Measurements from ENCODE around the gene SVEP1.
"Not testable (repeated sequence)": the region's sequence is repeated elsewhere in the genome, so short reads cannot be mapped to it uniquely, and the experiment has no call there.

The SVEP1 gene

DNA sequence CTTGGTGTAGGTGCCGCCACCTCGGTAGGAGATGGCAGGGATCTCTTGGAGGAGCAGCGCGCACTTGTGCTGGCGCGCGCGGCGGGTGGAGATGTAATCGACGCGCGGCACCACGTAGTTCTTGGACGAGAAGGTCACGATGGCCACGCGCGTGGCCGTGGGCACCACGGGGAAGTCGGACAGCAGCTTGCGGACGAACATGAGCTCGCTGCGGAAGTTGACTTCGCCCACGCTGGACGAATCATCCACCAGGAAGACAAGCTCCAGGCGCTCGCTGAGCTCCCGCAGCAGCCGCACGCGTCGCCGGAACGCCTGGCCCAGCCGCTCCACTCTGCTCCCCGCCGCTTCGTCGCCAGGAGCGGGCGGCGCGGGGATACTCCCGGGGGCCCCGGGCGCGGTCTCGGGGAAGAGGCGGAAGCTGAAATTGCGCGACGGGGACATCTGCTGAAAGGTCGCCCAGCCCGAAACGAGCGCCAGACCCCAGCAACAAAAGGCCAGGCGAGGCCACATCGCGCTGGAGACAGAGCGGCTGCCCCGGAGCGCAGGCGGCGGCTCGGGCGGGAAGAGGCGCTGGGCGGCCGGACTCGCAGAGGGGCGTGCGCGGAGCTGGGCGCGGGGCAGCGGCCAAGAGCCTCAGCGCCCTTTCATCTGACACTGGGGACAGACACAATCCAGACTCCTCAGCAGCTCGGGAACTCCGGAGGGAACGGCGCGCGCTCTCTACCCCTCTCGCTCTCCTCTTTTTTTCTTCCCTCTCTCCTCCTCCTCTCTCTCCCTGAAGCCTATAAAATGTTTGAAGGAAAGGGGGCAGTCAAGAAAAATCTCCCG, at the start of gene SVEP1:
TSS of gene SVEP1 (minus strand) at position 708 of the 828 bp plus-strand sequence. CDS start at position 510, 198 bp downstream.
- no peak for DNase-seq

DNA sequence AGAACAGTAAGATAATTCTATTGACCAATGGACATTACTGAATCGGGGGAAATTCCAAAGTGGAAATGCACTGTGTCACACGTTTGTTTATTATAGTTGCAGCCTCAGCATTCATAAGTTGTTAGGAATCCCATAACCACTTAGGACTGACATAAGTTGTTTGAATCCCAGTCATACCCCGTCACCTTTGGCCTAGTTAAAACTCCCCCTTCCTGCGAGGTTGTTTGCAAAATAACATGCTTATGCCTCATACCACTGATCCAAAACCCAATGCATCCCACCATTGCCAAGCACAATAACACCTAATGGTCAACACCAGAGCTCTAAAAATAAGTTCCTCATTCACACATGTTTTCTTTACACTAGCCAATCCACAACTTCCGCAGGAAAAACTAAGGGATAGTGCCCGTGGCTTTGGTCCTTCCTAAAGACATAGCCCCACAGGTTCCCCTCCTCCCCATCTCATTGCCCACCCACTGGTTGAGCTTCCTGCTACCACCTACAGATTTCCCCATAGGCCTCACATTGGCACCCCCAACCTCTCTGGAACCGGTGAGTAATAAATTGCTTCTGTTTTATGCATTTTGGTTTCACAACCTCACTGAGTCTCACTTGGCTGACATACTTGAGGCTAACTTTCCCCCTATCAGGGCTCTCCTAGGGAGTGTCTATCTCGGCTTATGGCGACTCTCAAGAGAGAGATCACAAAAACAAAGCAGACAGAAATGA, 46.7 kb upstream of the SVEP1 start:
- DNase-seq = no peak

DNA sequence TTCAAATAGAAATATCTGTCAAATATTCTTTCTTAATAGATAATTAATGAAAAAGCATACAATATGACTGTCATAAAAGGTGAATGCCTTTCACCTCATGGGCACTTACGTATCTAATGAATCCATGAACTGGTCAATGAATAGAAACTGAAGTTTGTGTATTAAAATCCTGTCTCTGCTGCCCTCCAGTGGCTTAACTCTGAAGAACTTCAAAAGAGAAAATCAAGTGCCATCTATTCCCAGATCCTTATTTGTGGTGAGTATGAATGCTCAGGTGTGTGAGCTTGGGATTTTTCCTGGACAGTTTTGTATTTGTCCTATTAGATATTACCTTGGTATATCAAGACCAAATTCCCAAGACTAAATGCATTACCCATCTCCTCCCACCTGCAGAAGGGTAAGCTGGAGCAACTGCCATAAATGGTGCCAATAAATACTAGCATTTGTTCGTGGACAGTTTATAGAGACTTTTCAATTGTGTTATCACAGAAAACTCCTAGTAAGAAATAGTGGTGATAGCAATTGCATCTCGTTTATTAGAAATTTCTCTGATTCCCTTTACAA, 44.0 kb upstream of the SVEP1 start:
- peak; percentile 65 to 66 for DNase-seq

DNA sequence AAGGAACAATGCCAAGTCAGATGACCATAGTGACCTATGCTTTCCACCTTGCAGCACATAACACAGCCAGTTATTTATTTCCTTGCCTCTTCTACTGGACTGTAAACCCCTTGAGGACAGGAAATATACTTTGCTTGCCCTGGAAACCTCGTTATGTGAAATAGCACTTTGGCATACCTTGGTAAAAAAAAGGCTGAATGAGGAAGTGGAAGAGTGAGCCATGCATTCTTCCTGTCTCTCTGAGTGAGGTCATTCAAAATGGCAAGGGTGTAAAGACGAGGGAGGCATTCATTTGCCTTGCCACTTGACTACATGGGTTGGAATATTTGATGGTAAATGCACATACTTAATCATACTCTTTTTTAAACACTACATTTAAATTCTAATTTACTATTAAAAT, 42.8 kb upstream of the SVEP1 start:
- DNase-seq = no peak

DNA sequence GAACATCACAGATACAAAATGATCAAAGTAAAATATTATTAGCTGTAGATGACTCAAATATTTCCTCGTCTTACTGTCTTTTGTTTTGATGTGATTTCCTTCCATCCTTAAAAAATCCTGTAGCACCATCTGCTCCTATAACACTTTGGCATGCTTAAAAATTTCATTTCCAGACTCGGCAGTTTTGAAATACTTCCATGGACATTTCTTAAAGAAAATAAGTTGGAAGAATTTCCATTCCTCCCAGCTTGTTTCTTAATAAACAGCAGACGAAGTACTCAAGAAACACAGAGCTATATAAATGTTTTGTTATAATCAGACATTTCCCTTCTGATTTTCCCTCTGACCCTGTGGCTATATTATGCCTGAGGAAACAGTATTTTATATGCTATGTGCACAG, 41.2 kb upstream of the SVEP1 start:
- DNase-seq = no peak

DNA sequence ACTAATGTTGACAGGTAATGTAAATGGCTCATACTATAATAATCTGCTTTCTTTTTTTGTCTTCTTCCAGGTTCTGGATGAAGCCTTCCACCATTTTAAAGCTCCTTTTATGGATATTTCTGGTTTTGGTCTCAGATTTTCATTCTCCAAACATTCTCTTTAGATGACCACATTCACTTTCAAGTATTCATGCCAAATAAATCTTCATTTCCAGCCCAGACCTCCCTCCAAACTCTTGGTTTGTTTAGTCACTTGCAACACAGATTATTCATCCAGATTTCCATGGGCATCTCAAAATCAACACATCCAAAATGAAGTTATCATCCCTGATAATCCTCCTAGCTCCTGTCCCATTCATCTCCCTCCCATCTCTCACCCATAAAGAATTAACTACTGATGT, 40.3 kb upstream of the SVEP1 start:
- no peak for DNase-seq

DNA sequence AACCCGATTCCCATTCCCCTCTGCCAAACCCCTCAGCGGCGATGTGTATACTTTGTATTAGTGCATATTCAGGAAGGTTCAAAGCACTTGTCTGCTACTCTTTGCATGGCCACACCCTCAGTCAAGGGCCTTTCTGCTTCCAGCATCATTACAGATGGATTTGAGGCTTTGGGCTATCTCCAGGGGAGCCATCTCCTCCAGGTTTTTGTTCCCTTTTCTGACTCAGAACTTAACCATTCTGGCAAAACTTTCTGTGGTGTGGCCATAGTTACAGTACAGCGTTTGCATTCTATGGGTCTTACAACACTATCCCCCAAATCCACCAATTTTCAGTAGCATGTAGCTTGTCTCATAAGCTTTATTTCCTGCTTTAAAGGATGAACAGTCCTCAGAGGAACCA, 36.0 kb upstream of the SVEP1 start:
- no peak for DNase-seq

DNA sequence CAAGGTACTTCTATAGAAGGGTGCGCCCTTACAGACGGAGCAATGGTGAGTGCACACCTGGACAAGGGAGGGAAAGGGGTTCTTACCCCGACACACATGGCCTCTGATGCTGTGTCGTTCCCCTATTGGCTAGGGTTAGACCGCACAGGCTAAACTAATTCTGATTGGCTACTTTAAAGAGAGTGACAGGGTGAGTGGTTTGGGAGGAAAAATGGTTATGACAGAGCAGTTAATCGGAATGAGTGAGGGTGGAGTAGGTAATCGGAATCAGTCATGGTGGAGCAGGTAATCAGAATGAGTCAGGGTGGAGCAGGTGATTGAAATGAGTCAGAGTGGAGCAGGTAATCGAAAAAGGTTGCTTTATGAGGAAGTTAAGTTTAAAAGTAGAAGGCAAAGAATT, 35.0 kb upstream of the SVEP1 start:
- not testable (repeated sequence) for DNase-seq

DNA sequence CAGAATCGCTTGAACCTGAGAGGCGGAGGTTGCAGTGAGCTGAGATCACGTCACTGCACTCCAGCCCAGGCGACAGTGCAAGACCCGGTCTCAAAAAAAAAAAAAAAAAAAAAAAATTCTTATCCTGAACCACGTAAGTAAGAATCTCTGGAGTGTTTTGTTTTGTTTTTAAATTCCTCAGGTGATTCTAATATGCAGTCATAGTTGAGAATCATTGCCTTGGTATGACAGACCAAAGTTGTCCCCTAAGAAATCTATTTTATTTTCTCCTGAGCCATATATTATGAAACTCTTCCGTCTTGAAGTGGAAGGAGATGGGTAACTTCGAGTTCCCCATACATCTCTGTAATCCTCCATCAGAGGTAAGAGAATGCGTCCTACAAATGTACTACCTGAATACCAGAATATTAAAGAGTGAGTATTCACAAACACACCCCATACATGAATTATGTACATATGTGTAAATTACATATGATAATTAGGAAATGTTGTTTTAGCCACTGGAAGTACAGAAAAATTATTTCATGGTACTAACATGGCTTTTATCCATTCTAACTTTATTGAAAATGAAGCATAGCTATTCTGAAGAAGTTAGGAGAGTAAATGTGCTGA, 26.7 kb upstream of the SVEP1 start:
- no peak for DNase-seq

DNA sequence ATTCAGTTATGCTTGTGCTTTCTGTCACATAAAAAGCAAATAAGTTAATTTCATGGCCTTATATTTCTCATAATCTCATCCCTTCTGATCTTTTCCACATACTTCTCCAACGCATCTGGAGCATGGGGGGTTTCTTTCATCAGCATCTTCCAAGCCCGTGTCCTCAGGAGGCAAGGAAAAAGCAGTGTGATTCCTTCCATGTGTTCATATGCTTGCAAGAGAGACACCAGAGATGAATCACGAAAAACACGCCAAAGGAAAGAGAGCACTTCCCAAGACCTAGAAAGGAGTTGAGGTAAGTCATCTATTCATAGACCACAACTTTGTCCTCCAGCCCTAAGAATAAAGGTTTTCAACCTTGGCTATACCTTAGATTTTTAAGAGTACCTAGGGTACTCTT, 26.0 kb upstream of the SVEP1 start:
- no peak for DNase-seq

DNA sequence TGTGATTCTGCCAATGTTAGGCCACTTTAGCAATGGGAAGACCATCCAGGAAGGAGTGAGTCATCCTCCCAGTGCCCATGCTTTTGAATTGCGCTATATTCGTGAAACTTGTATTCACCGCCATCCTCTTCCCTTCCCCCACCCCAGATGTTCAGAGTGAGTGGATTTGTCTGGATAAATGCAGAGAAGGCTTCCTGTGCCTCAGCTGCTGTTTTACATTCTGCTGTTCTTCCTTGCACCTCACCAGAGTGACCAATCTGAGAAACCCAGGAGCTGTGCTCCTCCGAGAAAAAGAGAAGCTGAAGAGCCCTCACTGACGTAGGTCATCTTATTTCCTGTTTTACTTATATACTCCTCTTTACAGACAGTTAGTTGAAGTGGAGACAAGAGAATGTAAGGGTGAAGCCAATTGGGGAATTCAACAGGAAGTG, 24.6 kb upstream of the SVEP1 start:
- DNase-seq = peak; percentile 20 to 52

DNA sequence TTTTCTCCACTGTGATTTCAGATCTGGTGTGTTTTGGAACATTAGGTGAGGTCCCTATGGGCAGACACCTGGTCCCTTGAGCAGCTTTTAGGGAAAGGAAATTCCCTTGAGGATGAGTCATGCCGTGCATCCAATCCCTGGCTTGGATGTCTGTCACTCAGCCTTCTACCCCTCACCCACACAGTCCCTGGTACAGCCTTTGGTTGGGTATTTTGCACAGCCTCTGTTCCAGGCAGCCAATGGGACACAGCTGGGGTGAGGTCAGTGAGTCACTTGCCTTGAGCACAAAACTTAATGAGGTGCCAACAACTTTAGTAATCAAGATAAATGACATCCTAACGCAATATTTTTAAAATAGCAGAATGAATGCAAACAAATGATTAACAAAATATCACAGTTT, 22.7 kb upstream of the SVEP1 start:
- DNase-seq = no peak

DNA sequence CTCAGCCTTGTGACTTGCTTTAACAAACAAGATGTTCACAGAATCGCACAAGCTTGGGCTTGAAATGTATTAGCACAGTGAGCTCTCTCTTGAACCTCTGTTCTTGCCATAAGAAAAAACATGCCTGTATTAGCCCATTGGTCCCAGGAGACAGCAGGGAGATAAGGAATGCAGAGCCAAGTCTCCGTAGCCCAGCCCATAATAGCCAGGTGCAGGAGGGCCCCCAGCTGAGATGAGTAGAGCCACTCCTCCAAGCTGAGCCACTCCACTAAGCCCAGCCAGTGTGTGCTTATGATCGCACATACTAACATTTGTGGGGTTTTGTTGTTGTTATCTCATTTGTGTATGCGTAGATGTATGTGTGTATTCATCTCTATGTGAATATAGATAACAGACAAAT, 21.6 kb upstream of the SVEP1 start:
- no peak for DNase-seq

DNA sequence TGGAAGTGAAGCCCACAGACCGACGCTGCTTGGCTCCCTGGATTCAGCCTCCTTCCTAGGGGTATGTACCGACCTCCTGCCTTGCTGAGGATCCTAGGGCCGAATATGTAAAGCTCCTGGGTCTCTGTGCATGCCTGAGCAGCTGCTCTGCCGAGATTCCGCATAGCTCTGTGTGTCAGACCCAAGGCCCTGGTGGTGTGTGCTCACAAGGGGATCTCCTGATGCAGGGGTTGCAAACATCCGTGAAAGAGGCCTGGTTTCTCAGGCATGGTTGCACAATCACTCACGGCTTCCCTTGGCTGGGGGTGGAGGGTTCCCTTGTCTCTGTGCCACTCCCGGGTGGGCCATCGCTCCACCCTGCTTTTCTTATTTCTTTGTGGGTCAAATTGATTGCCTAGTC, 19.9 kb upstream of the SVEP1 start:
- no peak for DNase-seq

DNA sequence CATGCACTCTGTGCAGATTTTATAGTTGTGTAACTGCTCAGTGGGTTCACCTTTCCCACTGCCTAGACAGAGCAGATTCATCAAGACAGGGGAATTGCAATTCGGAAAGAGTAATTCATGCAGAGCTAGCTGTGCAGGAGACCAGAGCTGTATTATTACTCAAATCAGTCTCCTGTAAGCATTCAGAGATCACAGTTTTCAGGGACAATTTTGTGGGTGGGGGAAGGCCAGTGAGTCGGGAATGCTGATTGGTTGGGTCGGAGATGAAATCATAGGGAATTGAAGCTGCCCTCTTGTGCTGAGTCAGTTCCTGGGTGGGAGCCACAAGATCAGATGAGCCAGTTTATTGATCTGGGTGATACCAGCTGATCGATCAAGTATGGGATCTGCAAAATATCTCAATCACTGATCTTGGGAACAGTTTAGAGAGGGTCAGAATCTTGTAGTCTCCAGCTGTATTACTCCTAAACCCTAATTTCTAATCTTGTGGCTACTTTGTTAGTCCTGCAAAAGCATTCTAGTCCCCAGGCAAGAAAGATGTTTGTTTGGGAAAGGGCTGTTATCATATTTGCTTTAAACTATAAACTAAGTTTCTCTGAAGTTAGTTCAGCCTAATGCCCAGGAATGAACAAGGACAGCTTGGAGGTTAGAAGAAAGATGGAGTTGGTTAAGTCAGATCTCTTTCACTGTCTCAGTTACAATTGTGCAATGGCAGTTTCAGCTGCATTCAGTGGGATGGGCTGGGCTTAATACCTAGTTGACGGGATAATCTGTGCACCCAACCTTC, 12.7 kb upstream of the SVEP1 start:
- DNase-seq = no peak

DNA sequence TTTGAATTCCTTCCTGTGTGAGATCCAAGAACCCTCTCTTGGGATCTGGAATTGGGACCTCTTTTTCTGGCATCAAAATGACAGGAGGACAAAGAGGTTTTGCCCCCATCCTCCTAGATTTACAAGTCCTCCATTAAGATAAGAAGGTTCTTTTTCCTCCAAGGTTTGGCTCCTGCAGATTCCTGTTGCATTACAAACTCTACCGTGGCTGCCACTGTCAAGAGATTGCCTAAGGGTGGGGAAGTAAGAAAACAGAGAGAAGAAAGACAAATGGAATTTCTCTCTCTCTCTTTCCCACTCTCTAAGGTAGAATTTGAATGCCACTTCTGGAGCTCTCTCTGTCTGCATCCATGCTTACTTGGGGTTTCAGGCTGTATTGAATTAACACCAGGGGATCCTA, 12.0 kb upstream of the SVEP1 start:
- no peak for DNase-seq

DNA sequence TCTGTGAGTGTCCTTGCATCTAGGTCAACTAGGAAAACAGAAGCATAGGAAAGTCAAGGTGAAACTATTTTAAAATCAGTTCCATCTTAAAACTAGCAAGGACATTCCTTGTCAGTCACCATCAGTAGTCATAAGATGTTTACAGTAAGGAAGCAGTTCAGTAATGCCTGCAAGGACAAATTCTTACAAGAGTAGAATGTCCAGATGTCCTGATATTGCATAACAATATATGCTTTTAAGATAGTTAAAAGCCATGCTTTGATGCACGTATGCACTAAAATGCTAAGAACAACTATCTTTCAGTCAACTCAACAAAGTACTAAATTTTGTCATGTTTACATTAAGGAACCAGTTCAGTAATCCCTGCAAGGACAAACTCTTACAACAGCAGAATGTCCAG, 11.3 kb upstream of the SVEP1 start:
- DNase-seq = no peak

DNA sequence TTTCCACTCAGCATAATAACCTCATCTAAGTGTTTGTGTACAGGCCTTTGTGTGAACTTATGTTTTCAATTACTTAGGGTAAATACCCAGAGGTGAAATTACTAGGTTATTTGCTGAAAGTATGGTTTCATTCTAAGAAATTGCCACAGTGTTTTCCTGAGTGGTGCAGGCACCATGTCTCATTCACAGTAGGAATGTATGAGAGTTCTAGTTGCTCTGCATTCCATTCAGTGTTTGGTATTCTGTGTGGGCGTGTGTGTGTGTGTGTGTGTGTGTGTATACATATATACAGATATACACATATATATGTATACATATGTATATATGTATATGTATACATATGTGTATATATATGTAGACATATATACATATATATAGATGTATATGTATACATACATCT, 8.8 kb upstream of the SVEP1 start:
- DNase-seq = no peak

DNA sequence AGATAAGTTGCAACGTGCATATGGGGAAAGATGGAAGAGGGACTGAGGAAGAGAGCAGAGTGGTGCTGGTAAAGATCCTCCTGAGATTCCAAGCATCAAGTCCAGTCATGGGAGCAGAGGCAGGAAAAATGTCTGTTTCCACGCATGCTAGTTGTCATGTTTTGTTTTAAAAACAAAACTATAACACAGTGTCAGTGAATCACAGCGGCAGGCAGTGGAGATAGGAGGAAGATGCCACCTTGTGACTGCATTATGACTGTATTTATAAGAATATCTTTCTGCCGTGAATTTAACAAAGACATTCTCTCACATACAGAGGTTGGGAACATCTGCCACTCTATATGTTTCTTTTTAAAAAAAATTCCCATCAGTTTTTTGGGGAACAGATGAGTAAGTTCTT, 3.7 kb upstream of the SVEP1 start:
- DNase-seq = no peak

DNA sequence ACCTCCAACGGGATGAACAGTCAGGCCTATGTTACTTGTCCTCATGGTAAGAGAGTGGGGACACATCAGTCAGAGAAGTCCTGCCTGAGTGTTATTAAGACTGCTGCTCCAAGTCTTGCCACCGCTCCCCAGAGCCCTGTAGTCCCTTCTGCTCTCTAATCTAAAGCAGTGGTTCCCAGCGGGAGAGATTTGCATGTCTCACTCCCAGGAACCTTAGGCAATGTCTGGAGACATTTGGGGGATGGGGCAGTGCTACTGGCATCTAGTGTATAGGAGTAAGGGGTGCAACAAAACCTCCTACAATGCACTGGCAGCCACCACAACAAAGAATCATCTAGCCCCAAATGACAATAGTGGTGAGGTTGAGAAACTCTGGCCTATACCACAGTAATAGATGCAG, 2.6 kb upstream of the SVEP1 start:
- DNase-seq = no peak

DNA sequence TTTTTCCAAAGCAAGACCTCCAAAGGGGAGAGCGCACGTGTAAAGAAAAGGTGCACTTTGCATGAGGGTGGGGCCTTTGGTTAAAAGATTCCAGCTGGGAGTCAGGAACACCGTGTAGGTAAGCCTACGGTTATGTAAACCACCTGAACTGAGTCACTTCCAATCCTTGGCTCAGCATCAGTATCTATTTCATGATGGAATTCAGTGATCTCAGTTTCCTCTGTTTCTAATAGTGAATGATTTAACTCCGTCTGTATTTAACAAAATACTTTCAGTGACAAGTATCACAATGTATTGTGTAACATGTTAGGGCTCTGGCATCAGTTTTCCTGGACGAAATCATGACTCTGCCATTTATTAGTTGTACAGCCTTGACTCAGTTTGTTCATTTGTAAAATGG, 1.3 kb upstream of the SVEP1 start:
- DNase-seq = no peak

DNA sequence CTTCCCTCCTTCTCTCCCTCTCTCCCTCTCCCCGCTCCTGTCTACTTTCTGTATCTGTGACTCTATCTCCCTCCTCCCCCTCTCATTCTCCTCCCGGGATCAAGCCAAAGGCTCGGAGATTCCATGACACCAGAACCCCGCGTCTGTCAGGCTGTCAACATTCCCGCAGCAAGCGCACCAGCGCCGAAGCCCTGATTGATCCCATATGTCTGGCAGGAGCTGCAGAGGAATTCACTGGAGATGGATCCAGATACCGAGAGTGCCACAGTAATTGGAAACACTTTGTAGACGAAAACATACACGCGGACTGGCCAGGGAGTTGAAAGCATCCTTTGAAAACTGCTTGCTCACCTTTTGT, 300 bp upstream of the SVEP1 start:
- DNase-seq = no peak

DNA sequence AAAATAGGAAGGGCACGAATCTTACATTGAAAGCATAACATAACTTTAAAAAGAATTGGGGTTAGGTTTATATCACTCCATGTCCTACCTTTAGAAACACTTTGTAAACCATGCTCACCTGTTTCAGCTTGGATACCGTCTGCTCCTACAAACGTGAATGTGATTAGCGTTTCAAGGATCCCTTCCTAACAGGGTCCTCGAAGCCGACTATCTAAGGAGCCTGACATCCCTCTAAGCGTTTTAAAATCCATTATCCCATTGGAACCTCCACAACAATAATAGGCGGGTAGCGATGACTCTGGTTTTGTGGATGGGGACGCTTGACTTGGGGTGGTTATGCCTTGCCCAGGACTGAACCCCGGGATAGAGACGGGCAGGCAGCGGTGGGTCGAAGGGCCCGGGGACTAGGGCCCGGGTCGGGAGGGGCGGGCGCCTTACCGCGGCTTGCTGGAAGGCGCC, 937 bp downstream of the SVEP1 start:
- no peak for DNase-seq

All from SHP77 (cell line).